Coronary artery (tissue), 2 donors: Measurements from ENCODE around the gene NCCRP1.

Source experiments
- DNase-seq: peaks from one replicate; pipeline ENCODE4 v3.0.0-alpha.2; 2017; ENCODE audit warnings: low spot score
- H3K27ac ChIP-seq, 2 donors: fragments of 200-600 bp; sonication (generic); one replicate each; pipeline ENCODE4 v1.5.1; 2016 to 2019
- H3K4me3 ChIP-seq: fragments of 200-600 bp; sonication (generic); 2 replicates; pipeline ENCODE4 v1.5.1; 2016; ENCODE audit warnings: mild to moderate bottlenecking, moderate library complexity
- TF ChIP-seq, protein P1 (sequence below): fragments of 200-600 bp; sonication (generic); IDR thresholded peaks from one replicate; pipeline ENCODE4 v1.5.1; 2019; ENCODE audit warnings: antibody characterized with exemption

The NCCRP1 gene

DNA sequence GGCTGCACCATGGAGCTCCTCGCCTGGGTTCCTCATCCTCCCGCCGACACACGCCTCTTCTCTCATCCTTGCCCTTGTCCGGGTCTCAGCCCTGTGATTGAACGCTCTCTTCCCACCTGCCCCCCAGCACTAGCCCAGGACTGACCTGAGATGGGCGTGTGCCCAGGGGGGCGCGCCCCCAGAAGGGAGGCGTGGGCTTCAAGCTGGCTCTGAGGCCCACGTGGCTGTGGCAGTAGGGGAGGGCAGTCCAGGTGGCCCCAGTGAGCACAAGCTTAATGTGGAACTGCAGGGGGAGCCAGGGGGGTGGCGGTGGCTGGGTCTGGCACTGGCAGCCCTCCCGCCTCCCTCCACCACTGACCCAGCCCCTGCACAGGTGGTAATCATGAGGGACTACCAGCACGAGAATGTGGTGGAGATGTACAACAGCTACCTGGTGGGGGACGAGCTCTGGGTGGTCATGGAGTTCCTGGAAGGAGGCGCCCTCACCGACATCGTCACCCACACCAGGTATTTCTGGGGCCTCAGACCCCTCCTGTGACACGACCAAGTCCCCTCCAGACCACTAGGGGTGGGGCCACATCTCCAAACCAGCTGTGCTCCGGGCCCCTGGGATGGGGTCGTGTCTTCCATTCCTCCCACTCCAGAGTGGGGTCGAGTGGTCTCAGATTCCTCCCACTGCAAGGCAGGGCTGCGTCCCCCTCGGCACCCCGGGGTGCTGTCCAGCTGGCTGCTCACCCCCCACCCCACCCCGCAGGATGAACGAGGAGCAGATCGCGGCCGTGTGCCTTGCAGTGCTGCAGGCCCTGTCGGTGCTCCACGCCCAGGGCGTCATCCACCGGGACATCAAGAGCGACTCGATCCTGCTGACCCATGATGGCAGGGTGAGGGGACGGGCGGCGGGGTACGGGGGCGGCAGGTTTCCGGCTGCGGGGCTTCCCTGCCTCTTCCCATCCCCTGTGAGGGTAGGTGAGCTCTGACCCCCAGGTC is 21.9 kb upstream of the NCCRP1 start:
- Histone ChIP-seq H3K27ac (no peak overlapping the region), H3K4me3 (no peak overlapping the region)
- no peak for DNase-seq
- TF ChIP-seq, protein P1, sequence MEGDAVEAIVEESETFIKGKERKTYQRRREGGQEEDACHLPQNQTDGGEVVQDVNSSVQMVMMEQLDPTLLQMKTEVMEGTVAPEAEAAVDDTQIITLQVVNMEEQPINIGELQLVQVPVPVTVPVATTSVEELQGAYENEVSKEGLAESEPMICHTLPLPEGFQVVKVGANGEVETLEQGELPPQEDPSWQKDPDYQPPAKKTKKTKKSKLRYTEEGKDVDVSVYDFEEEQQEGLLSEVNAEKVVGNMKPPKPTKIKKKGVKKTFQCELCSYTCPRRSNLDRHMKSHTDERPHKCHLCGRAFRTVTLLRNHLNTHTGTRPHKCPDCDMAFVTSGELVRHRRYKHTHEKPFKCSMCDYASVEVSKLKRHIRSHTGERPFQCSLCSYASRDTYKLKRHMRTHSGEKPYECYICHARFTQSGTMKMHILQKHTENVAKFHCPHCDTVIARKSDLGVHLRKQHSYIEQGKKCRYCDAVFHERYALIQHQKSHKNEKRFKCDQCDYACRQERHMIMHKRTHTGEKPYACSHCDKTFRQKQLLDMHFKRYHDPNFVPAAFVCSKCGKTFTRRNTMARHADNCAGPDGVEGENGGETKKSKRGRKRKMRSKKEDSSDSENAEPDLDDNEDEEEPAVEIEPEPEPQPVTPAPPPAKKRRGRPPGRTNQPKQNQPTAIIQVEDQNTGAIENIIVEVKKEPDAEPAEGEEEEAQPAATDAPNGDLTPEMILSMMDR = no peak

- H3K27ac ChIP-seq = no peak overlapping the region
- H3K4me3 ChIP-seq = no peak overlapping the region
- TF ChIP-seq, protein P1 = no peak
- DNase-seq = no peak
Observed at GRCh38 chr19:39175564-39175963, 21.2 kb upstream of the NCCRP1 start.

DNA sequence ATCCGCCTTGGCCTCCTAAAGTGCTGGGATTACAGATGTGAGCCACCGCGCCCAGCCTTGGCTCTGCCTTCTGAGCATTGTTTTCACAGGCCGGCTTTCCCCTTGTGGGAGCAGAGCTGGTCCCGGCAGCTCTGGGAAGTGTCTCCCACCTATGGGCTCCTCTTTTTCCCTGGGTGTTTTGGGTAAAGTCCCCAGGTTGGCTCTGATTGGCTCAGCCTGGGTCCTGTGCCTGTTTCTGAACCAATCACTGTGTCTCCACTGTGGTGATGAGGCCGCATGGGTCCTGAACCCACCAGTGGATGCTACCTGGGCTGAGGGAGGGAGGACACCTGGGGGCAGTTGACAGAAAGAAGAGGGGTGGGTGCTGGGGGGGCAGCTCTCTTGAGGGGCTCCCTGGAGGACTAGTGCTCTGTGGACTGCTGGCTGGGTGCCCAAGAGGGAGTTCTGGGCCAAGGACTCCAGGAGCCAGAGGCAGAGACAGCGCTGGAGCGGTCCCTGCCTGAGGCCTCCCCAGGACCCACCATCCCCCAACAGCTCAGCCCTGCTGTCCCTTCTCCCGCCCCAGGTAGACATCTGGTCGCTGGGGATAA is 19.6 kb upstream of the NCCRP1 start:
- no peak for DNase-seq
- H3K27ac ChIP-seq = no peak overlapping the region
- TF ChIP-seq, protein P1 = no peak
- no peak overlapping the region for H3K4me3 ChIP-seq

DNA sequence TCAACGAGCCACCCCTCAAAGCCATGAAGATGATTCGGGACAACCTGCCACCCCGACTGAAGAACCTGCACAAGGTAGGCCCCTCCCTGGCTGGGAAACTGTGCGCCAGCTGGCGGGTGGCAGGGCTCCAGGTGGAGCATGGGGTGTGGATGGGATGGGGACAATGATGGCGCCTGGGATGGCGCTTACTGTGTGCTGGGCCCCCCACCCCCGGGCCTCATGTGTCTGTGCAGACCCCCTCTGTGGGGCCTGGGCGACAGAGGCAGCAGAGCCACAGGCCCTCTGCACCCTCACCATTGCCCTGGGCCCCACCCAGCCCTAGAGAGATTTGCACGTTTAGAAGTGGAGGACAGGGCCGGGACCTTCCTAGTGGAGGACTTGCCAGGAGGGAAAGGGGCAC is 19.0 kb upstream of the NCCRP1 start:
- no peak overlapping the region for H3K4me3 ChIP-seq
- DNase-seq = no peak
- TF ChIP-seq, protein P1 = no peak
- no peak overlapping the region for H3K27ac ChIP-seq

DNA sequence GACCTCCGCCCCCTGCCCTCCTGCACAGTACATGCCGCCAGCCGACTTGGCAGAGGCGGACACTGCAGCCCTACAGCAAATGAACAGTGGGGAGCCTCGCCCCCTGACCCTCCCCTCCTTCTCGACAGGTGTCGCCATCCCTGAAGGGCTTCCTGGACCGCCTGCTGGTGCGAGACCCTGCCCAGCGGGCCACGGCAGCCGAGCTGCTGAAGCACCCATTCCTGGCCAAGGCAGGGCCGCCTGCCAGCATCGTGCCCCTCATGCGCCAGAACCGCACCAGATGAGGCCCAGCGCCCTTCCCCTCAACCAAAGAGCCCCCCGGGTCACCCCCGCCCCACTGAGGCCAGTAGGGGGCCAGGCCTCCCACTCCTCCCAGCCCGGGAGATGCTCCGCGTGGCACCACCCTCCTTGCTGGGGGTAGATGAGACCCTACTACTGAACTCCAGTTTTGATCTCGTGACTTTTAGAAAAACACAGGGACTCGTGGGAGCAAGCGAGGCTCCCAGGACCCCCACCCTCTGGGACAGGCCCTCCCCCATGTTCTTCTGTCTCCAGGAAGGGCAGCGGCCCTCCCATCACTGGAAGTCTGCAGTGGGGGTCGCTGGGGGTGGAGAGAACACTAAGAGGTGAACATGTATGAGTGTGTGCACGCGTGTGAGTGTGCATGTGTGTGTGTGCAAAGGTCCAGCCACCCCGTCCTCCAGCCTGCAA is 18.3 kb upstream of the NCCRP1 start:
- no peak overlapping the region for H3K4me3 ChIP-seq
- H3K27ac ChIP-seq = no peak overlapping the region
- TF ChIP-seq, protein P1 = no peak
- DNase-seq = no peak

- TF ChIP-seq, protein P1 = no peak
- DNase-seq = no peak
- no peak overlapping the region for H3K4me3 ChIP-seq
- H3K27ac ChIP-seq = no peak overlapping the region
Observed at GRCh38 chr19:39179754-39180153, 17.0 kb upstream of the NCCRP1 start.
